ENCODE results near the gene NANOGP8.

GRCh38 chr15:35087759-35088158 lies 2.7 kb upstream of the NANOGP8 start:
- TF ChIP-seq ZNF592 (IDR thresholded peaks at IDR 0.05) (no peak), CTCF (IDR thresholded peaks at IDR 0.05 in 2 of 3, conservative IDR thresholded peaks at IDR 0.05 in 1 of 3; ENCODE audit: insufficient read depth in 2 of 3, low read depth in 1 of 3, low read length in 3 of 3) (no peak), YY1 (IDR thresholded peaks at IDR 0.05; ENCODE audit: borderline replicate concordance in 1 of 3, control insufficient read depth in 1 of 3, extremely low read depth in 1 of 3, insufficient read depth in 3 of 3, insufficient read length in 1 of 3, insufficient replicate concordance in 2 of 3, low read depth in 1 of 3, low read length in 2 of 3) (no peak), FOXM1 (IDR thresholded peaks at IDR 0.05; ENCODE audit: low read depth) (no peak), FOXM1 (CRISPR knock-in tag; IDR thresholded peaks at IDR 0.05; ENCODE audit: low read depth) (no peak), ZNF232 (CRISPR knock-in tag; IDR thresholded peaks at IDR 0.05) (no peak), ZNF77 (CRISPR knock-in tag; IDR thresholded peaks at IDR 0.05) (no peak), ZEB2 (IDR thresholded peaks at IDR 0.05) (no peak), POLR2A (conservative IDR thresholded peaks at IDR 0.05) (no peak), ELK1 (CRISPR knock-in tag; IDR thresholded peaks at IDR 0.05) (no peak), SMARCC2 (IDR thresholded peaks at IDR 0.05; ENCODE audit: low read depth) (no peak), ATF2 (CRISPR knock-in tag; IDR thresholded peaks at IDR 0.05) (no peak), ARNT (IDR thresholded peaks at IDR 0.05) (no peak), ZNF512 (tag; IDR thresholded peaks at IDR 0.05) (no peak)
